GM15510 (cell line): ENCODE results near the gene HEXIM2.

Experiments used
- POLR2A ChIP-seq: IDR thresholded peaks from 3 replicates; pipeline ENCODE4 v1.6.1; 2011; ENCODE audit warnings: borderline replicate concordance; ENCODE audit not compliant: insufficient read length; ENCODE audit errors: extremely low read depth

The HEXIM2 gene

DNA sequence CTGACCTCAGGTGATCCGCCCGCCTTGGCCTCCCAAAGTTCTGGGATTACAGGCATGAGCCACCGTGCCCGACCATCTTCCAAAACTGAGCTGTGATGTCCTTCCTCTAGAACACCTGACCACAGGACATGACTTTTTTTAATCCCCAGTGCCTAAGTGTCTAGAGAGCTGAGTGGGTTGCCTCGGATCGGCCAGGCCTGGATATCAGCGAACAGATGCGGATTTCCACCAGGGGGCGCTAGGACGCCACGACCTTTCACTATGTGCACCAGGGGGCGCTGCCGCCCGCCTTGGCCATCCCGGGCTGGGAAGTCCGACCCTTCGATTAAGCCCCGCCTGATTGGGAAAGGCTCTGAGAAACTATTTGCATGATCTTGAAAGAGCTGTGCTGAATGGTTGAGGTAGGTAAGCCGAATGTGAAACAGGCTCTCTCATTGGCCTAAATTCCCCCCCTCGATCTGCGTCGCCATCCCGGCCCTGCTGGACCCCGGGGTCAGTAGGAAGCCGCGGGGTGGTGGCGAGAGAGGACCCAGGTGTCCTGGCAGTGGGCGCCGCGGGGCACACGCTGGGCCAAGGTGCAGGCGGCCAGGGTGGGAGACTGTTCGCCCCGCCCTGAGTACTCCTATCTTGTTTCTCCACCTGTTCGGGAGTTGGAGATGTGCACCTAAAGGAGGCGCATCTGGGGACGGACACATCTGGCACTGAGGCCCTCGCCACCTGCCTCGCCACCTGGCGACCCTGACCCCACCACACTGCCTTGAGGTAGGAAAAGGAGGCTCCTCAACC, 26.3 kb upstream of the HEXIM2 start, which contains the start of gene ACBD4:
Gene ACBD4 (plus strand): TSS at position 496 of the 786 bp plus-strand sequence. CDS start 458 bp downstream, outside the sequence.
- TF ChIP-seq POLR2A: peak; percentile 81

DNA sequence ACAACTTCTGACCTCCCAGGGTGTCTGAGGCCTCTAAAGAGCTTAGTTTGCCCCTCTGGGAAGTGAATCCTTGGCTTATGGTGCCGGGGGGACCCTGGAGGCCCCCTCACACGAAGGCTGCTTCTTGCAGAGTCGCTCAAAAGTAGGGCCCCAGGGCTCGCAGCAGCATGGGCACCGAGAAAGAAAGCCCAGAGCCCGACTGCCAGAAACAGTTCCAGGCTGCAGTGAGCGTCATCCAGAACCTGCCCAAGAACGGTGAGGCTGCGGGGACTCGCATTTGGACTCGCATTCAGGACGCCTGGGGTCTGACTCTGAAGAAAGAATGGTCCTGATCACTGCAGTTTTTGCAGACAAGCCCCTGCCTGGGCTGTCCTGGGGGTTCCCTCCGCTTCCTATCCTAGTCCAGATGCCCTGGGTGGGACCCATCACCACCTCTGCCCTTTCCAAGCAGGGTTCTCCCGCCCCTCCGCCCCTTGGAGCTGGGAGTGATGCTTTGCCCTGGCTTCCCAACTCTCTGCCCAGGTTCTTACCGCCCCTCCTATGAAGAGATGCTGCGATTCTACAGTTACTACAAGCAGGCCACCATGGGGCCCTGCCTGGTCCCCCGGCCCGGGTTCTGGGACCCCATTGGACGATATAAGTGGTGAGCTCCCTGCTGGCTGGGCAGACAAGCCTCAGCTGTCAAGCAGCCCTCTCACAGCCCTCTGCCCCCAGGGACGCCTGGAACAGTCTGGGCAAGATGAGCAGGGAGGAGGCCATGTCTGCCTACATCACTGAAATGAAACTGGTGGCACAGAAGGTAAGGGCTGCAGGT, 25.5 kb upstream of the HEXIM2 start:
- no peak for TF ChIP-seq POLR2A

DNA sequence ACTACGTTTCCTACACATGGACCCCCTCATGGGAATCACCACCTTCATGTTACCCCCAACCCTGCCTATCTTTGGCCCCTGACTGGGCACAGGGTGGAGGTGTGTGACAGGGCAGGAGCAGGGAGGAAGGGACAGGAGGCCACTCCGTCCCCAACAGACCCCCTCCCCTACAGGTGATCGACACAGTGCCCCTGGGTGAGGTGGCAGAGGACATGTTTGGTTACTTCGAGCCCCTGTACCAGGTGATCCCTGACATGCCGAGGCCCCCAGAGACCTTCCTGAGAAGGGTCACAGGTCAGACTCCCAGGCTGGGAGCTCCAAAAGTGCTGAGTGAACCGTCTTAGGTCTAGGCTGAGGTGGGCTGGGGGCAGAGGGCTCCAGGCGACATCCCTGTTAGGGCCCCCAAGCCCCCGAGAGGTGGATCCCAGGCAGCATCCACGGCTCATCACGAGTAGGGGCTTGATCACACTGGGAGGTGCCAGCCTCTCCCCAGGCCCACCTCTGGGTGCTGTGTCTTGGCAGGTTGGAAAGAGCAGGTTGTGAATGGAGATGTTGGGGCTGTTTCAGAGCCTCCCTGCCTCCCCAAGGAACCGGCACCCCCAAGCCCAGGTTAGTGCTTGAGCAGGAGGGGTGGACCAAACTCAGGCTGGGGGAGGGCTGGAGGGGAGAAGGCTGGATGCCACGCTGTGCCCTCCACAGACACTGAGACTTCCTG, 24.7 kb upstream of the HEXIM2 start:
- no peak for TF ChIP-seq POLR2A

DNA sequence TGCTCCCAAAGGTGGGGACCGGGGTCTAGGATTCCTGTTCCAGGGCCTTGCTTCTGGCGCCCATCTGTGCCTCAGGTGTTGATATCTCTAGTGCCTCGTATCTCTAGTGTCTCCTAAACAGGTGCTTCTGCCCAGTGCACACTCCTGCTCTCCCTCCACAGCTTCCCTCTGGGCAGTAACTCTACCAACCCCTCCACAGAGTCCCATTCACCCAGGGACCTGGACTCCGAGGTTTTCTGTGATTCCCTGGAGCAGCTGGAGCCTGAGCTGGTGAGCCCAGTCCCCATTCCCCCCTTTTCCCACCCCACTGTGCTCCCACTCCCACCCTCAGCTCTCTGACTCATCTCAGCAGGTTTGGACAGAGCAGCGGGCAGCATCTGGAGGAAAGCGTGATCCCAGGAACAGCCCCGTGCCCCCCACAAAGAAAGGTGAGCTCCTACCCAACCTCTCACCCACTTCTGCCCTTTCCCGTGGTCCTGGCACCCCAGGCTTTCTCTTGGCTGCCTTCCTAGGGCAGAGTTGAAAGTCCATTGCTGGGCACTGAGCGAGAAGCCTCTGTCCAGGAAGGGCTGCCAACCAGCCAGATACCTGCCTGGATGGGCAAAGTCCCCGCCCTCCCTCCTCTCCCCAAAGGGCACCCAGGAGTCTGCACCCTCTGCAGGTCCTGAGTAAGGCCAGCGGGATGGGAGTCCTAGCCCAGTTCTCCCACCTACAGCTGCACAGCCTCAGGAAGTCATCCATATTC, 23.9 kb upstream of the HEXIM2 start:
- no peak for TF ChIP-seq POLR2A

DNA sequence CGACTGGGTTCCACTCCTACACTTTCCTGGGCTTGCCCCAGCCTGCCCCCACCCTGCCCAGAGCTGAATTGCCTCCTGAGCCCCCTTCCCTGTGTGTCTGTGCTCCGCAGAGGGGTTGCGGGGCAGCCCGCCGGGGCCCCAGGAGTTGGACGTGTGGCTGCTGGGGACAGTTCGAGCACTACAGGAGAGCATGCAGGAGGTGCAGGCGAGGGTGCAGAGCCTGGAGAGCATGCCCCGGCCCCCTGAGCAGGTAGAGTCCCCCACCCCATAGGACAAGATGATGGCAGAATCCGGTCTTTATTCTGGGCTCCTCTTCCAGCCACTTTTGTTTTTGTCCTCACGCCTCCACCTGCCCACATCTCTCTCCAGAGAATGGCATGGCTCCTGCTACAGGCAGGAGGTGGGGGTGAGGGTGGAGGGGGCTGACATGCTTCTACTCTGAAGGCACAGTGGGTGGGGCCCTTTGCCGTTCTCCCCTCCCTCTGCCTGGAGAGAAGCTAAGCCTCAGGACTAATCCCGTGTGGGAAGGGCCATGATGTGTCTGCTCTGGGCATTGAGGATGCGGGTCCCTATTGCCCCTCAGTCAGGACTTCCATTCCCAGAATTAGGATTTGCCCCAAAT, 22.7 kb upstream of the HEXIM2 start:
- TF ChIP-seq POLR2A: no peak

DNA sequence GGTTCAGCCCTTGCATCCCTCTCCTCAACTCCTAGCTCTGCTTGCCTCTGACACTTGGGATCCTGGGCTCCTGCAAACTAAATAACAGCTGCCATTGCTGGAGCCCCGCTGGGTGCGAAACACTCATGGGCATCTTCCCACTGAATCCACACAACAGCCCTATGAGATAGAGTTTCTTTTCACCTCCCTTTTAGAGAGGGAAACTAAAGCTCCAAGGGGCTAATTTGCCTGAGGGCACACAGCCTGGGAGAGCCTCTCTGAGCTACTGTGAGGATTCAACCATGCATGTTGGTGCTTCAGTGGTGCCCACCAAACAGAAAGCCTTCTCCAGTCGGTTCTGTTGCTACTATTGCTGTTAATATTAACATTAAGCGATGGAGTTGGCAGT, 22.1 kb upstream of the HEXIM2 start:
- no peak for TF ChIP-seq POLR2A

DNA sequence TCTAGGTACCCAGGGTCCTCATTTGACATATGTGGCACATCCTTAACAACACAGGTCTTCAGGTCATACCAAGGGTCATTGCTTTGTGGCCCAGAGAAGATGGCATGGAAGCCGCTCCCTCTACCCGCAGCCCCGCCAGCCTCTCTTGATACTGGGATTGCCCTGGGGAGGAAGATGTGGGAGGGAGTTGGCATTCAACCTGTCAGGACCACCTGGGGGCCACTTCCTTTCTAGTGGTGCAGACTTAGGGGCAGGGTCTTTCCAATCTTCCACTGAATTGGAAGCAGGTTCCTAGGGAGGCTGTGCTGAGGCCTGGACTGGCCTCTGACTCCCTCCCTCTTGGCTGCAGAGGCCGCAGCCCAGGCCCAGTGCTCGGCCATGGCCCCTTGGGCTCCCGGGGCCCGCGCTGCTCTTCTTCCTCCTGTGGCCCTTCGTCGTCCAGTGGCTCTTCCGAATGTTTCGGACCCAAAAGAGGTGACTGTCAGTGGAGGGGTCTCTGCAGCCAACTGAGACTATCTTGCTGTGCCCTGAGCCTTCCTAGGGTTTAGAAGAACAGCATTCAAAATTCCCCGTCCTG, 18.5 kb upstream of the HEXIM2 start:
- TF ChIP-seq POLR2A: no peak

DNA sequence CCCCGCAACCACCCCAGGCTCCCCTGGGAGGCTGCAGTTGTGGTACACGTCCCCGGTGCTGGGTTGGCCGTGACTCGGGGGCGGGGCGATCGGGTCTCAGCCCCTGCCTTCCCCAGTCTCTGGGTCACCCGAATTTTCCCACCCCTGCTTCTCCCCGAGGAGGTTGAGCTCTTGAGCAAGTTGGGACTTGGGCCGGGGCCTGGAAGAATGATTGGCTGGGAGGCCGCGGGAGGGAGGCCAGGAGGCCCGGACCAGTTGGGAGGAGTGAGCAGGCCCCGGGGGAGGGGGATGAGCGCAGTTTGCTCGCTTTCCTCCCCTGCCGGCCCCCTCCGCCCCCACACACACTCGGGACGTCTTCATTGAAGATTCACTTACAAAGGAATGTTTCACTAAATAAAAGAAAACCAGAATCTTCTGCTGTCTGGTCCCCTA, 17.9 kb upstream of the HEXIM2 start:
- TF ChIP-seq POLR2A: no peak

DNA sequence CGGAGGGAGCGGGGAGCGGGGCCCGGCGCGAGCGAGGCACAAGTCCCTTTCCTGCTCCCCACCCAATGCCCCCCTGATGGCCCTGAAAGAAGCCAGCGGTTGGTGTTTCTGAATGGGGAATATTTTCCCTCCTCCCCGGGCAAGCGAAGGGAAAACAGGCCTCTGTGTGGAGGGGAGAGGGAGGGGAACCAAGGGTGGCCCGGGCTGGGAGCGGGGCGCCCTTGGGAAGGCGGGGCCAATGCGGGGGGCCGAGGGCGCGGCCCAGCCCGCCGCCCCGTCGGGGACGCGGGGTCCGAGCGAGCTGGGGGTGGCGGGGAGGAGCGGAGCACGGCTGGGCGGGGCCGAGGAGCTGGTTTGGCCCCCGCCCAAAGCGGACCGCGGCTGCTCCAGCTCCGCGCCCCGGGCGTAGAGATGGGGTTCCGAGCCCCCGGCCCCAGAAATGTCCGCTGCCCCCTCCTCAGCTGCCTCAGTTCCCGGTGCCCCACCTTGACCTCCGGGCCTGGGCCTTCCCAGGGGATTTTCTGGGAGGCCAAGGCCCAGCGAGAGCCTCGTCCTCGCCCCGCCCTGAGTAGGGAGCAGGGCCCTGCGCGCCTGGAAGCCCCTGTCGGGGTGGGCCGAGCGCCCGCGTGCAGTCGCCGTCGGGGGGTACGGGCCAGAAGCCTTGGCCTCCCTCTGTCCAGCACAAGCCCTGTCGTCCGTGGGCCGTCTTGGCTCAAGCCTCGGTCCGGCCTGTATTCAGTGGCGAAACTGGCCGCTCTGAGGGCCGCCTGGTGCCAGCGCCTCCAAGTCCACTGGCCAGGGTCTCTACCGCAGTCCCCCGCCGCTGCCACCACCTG, 17.3 kb upstream of the HEXIM2 start:
- peak; percentile 25 for TF ChIP-seq POLR2A

DNA sequence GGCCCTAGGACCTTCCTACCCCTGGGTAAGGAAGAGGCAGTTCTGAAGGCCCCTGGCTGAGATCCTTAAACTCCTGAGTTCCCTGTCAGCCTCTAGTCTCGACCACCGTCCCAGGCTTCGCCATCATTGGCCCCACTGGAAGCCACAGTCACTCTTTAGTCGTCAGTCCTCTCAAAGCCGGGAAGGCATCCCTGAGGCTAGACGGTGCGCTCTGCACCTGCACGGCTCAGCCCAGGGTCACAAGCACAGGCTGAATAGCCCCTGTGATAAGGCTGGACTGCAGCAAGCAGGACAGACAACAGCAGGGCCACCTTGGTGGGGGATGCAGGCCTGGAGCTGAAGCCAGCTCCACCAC, 16.7 kb upstream of the HEXIM2 start:
- TF ChIP-seq POLR2A: no peak

DNA sequence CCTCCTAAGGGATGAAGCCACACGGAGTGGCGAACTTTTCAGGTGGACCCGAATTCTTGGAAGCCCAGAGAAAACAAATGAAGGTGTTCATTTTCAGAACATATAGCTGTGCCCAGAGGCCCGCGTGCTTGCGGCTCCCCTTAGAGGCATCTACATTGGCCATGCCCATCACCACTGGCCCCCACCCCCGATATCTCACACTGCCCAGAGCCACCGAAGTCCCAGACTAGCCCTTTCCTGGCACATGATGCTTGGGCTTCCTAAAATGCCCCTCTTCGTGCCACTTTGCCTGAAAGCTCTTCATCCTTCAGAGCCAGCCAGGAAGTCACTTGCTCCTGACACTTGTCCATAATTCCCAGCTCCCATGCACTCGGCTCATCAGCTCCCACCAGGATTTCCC, 15.5 kb upstream of the HEXIM2 start:
- TF ChIP-seq POLR2A: no peak

DNA sequence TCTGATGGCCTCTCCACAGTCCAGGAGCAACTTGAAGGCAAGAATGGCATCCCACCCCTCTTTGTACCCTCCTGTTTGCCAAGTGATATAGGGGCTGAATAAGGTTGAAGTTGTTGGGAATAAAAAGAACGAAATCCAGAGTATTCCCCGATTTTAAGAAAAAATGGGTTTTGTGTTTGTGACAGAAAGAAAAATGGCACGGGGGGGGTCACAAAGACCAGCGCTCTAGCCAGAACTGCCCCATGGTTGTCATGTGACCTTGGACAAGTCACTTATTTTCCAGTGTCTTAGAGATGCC, 15.1 kb upstream of the HEXIM2 start:
- no peak for TF ChIP-seq POLR2A
